B cell (primary cell): Measurements from ENCODE around the gene TESMIN. TPM values are rescaled to one million over a fixed set of nuclear protein-coding genes. Genes with fewer than 3 reads are reported as not detected.

Experiments used
- ATAC-seq: fragments of 200-7000 bp; cut with Tn5 transposase; one replicate; pipeline ENCODE4 v1.10.0; 2021; ENCODE audit warnings: low read depth, mild to moderate bottlenecking, moderate number of reproducible peaks, moderate library complexity
- CTCF ChIA-PET: fragments of 350-600 bp; sonication (Branson Sonifier 250); formaldehyde crosslinking; loops from one replicate; lab custom pipeline; 2021; ENCODE audit warnings: antibody characterized with exemption, inconsistent platforms; lab: Charles Lee
- POLR2A ChIA-PET: fragments of 350-600 bp; sonication (Branson Sonifier 250); formaldehyde crosslinking; loops from one replicate; lab custom pipeline; 2021; ENCODE audit warnings: antibody characterized with exemption; lab: Charles Lee
- DNase-seq: peaks from one replicate; pipeline ENCODE4 v3.0.0; 2013
- H2AFZ ChIP-seq: 2 replicates; pipeline ENCODE4 v1.6.1; 2012; ENCODE audit warnings: mild to moderate bottlenecking, low read depth, low read length; ENCODE audit not compliant: insufficient read depth, poor library complexity, severe bottlenecking
- H3K27ac ChIP-seq, 2 donors: 1 replicate in 1 of 2; 2 replicates in 1 of 2; pipeline ENCODE4 v1.5.1; 2012 to 2013; ENCODE audit warnings: low read length in 2 of 2, mild to moderate bottlenecking in 2 of 2, moderate library complexity in 1 of 2
- H3K27me3 ChIP-seq, 4 experiments: fragments of 200-600 bp in 1 of 4; sonication (generic) in 1 of 4; replicated peaks in 1 of 4; 1 replicate in 2 of 4; 2 replicates in 2 of 4; pipeline versions ENCODE4 v1.6.1 to v1.7.0; 2013 to 2016; ENCODE audit warnings: low read length in 3 of 4, mild to moderate bottlenecking in 2 of 4, mixed read lengths in 1 of 4, moderate library complexity in 1 of 4; ENCODE audit not compliant: insufficient read depth in 4 of 4, control insufficient read depth in 3 of 4; ENCODE audit errors: control extremely low read depth in 1 of 4
- H3K36me3 ChIP-seq, 2 experiments: replicated peaks in 1 of 2; 1 replicate in 1 of 2; 2 replicates in 1 of 2; pipeline versions ENCODE4 v1.6.1 to v1.7.1; 2013; ENCODE audit warnings: low read length in 1 of 2; ENCODE audit not compliant: insufficient read depth in 2 of 2, control insufficient read depth in 1 of 2; ENCODE audit errors: control extremely low read depth in 1 of 2, extremely low read depth in 1 of 2
- H3K4me1 ChIP-seq, 2 donors: fragments of 200-600 bp in 1 of 2; sonication (generic) in 1 of 2; 1 replicate in 1 of 2; 2 replicates in 1 of 2; pipeline versions ENCODE4 v1.5.1 to v1.6.1; 2013 to 2017; ENCODE audit warnings: low read length in 2 of 2; ENCODE audit not compliant: control insufficient read depth in 2 of 2, insufficient read depth in 2 of 2
- H3K4me2 ChIP-seq: replicated peaks from 2 replicates; pipeline ENCODE3; 2012; ENCODE audit warnings: mild to moderate bottlenecking, low read depth, low read length; ENCODE audit not compliant: poor library complexity, severe bottlenecking
- H3K4me3 ChIP-seq, 5 experiments: fragments of 200-600 bp in 1 of 5; sonication (generic) in 1 of 5; 1 replicate in 3 of 5; 2 replicates in 2 of 5; pipeline versions ENCODE4 v1.5.1 to v1.7.0; 2011 to 2016; ENCODE audit warnings: low read length in 4 of 5, mild to moderate bottlenecking in 4 of 5, low read depth in 2 of 5, control low read depth in 1 of 5, moderate library complexity in 1 of 5; ENCODE audit not compliant: insufficient read depth in 1 of 5; ENCODE audit errors: control extremely low read depth in 1 of 5, extremely low read depth in 1 of 5
- H3K79me2 ChIP-seq: fragments of 200-600 bp; sonication (generic); one replicate; pipeline ENCODE4 v1.6.0; 2016; ENCODE audit warnings: low read length; ENCODE audit not compliant: control insufficient read depth, insufficient read depth
- H3K9ac ChIP-seq: fragments of 200-600 bp; sonication (generic); 2 replicates; pipeline ENCODE4 v1.6.1; 2017; ENCODE audit warnings: mild to moderate bottlenecking, low read length, moderate library complexity
- H3K9me3 ChIP-seq, 3 donors: one replicate each; pipeline versions ENCODE4 v1.6.1 to v1.7.1; 2013; ENCODE audit warnings: low read length in 2 of 3; ENCODE audit not compliant: control insufficient read depth in 2 of 3, insufficient read depth in 1 of 3; ENCODE audit errors: control extremely low read depth in 1 of 3
- H4K20me1 ChIP-seq: 2 replicates; pipeline ENCODE4 v1.6.0; 2012; ENCODE audit warnings: mild to moderate bottlenecking, low read length; ENCODE audit not compliant: insufficient read depth, control insufficient read depth, poor library complexity, severe bottlenecking
- H3K27ac Mint-ChIP-seq: one replicate; pipeline ENCODE4 v1.8.0; 2021; ENCODE audit warnings: mixed read lengths
- H3K27me3 Mint-ChIP-seq: one replicate; pipeline ENCODE4 v1.8.0; 2021; ENCODE audit warnings: mixed read lengths
- H3K4me1 Mint-ChIP-seq: one replicate; pipeline ENCODE4 v1.8.0; 2021; ENCODE audit warnings: mixed read lengths
- H3K4me3 Mint-ChIP-seq: one replicate; pipeline ENCODE4 v1.8.0; 2021; ENCODE audit warnings: mixed read lengths
- H3K9me3 Mint-ChIP-seq: one replicate; pipeline ENCODE4 v1.8.0; 2022; ENCODE audit warnings: mixed read lengths; ENCODE audit not compliant: insufficient read depth
- EZH2 ChIP-seq: IDR thresholded peaks from 2 replicates; pipeline ENCODE4 v1.6.1; 2012; ENCODE audit warnings: borderline replicate concordance, low read depth, mild to moderate bottlenecking, moderate library complexity, low read length; ENCODE audit not compliant: insufficient read depth, poor library complexity, severe bottlenecking
- WGBS: methylation state at CpG from one replicate; pipeline ENCODE4 v1.1.5; 2013; ENCODE audit warnings: missing lambda C conversion rate; ENCODE audit not compliant: insufficient coverage; 5-methylcytosine and 5-hydroxymethylcytosine counted together
- intact Hi-C: fragments of 100-400 bp; cut with micrococcal nuclease; formaldehyde crosslinking; loops from one replicate; pipeline ENCODE4 v1.10.0; 2022
- polyA plus RNA-seq: library from polyadenylated mRNA; depleted of rRNA; stranded (reverse); fragments of >200 nt; gene quantifications from 2 replicates; pipeline ENCODE4 v1.2.3, GENCODE V29; 2012
- total RNA-seq, 2 donors: library from RNA; stranded (reverse); fragments of 120-200 nt in 1 of 2; gene quantifications; 1 replicate in 1 of 2; 2 replicates in 1 of 2; pipeline versions ENCODE4 v1.2.3 to v1.2.4, GENCODE V29; 2013 to 2022
- TF ChIP-seq, protein P1 (sequence below): fragments of 200-600 bp; IDR thresholded peaks from one replicate; pipeline ENCODE4 v1.8.0; 2022; ENCODE audit warnings: antibody characterized with exemption, mild to moderate bottlenecking

Gene TESMIN
- total and polyA plus RNA-seq, 2 donors (not counting 1 experiment from before 2014, with no cell fraction given): 3.2 to 4.3 TPM

DNA sequence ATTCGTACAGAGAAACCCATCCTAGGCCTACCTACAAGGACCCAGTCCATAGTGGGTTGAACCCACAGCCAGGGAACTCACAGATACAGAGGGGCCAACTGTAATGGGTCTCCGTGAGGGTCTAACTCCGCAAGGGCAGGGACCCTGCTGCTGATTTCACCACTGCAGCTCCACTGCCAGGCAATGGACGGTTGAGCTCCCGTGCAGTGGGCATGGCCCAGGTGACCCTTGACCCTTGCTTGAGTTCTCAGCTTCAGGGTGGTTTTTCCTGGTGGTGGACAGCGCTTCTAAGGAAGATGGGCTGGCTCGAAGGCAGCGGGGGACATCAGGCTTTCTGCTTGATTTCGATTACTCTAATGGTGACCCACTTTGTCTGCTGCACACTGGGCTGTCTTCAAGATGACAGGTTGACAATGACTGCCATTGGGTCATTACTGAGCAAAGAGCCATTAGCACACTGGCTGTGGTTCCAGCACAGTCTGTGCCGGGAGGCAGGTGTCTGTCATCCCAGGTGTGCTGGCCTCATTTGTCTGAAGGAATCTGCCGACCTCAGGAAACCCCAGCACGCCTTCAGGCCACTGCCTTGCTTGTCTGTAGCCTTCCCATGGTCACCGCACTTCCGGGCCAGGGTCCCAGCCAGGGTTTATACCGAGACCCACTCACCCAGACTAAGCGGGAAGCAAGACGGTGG lies 70.6 kb downstream of the TESMIN start:
- Histone ChIP-seq H4K20me1 (no peaks in the 10 kb centered on the region), H3K9ac (no peak overlapping the region), H3K27ac (no peak overlapping the region), H3K4me2 (no peak overlapping the region), H2AFZ (no peak overlapping the region), H3K79me2 (no peaks in the 10 kb centered on the region), H3K4me1 (peaks cover 0 to 4% of the 10 kb centered on the region in 2 donors), H3K27me3 (peaks cover 0 to 30% (median 5%) of the 10 kb centered on the region in 4 experiments), H3K36me3 (no peaks in the 10 kb centered on the region), H3K9me3 (peaks cover 0 to 3% (median 0%) of the 10 kb centered on the region in 3 donors), H3K4me3 (no peak overlapping the region)
- POLR2A ChIA-PET: no interaction called here
- WGBS: 95% methylated on average over 15 of the region's 17 CpGs
- no peak for TF ChIP-seq EZH2
- TF ChIP-seq, protein P1, sequence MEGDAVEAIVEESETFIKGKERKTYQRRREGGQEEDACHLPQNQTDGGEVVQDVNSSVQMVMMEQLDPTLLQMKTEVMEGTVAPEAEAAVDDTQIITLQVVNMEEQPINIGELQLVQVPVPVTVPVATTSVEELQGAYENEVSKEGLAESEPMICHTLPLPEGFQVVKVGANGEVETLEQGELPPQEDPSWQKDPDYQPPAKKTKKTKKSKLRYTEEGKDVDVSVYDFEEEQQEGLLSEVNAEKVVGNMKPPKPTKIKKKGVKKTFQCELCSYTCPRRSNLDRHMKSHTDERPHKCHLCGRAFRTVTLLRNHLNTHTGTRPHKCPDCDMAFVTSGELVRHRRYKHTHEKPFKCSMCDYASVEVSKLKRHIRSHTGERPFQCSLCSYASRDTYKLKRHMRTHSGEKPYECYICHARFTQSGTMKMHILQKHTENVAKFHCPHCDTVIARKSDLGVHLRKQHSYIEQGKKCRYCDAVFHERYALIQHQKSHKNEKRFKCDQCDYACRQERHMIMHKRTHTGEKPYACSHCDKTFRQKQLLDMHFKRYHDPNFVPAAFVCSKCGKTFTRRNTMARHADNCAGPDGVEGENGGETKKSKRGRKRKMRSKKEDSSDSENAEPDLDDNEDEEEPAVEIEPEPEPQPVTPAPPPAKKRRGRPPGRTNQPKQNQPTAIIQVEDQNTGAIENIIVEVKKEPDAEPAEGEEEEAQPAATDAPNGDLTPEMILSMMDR: no peak
- CTCF ChIA-PET: no interaction called here
- Mint-ChIP-seq H3K4me3 (no peak overlapping the region), H3K27me3 (peaks cover 32% of the 10 kb centered on the region), H3K27ac (no peak overlapping the region), H3K9me3 (no peaks in the 10 kb centered on the region), H3K4me1 (no peaks in the 10 kb centered on the region)
- intact Hi-C loops: no loop called here
- no peak for ATAC-seq
- DNase-seq: no peak

DNA sequence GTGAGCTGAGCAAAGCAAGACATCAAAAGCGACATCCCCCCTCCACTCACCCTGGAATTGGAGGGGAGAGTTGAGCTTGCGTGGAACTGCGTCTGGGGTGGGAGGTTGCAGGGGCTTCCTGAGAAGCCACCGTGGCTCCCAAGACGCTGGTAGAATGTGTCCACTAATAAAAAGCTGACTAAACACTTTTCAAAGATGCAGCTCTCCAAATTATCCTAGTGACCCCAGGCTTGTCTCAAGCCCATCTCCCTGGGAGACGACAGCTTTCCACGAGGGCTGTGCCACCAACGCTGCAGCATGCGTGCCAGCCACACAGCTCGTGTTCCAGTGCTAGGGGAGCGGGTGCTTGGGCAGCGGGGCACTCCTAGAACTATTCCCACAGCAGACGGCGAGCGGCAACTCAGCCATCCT lies 73.3 kb downstream of the TESMIN start:
- peaks cover 24% of the 10 kb centered on the region for H3K27me3 Mint-ChIP-seq
- no peak for ATAC-seq
- ChIA-PET CTCF (no interaction called here), POLR2A (no interaction called here)
- H3K4me2 ChIP-seq: no peak overlapping the region
- no peak overlapping the region for H3K4me3 Mint-ChIP-seq
- no peaks in the 10 kb centered on the region for H3K4me1 Mint-ChIP-seq
- H3K27ac ChIP-seq: no peak overlapping the region
- H3K79me2 ChIP-seq: no peaks in the 10 kb centered on the region
- no peak for TF ChIP-seq EZH2
- TF ChIP-seq, protein P1: no peak
- peaks cover 0 to 7% (median 0%) of the 10 kb centered on the region in 3 donors for H3K9me3 ChIP-seq
- H3K9ac ChIP-seq: no peak overlapping the region
- H2AFZ ChIP-seq: no peak overlapping the region
- intact Hi-C loops: no loop called here
- no peak overlapping the region for H3K4me3 ChIP-seq
- no peaks in the 10 kb centered on the region for H4K20me1 ChIP-seq
- no peaks in the 10 kb centered on the region for H3K36me3 ChIP-seq
- no peak overlapping the region for H3K27ac Mint-ChIP-seq
- 80% methylated on average over 4 of the region's 15 CpGs for WGBS
- no peaks in the 10 kb centered on the region for H3K4me1 ChIP-seq
- H3K27me3 ChIP-seq: peaks cover 0 to 11% (median under 1%) of the 10 kb centered on the region in 4 experiments
- H3K9me3 Mint-ChIP-seq: no peaks in the 10 kb centered on the region
- DNase-seq: no peak
